ENCODE results near the gene APELA.
"Not testable (repeated sequence)": the region's sequence is repeated elsewhere in the genome, so short reads cannot be mapped to it uniquely, and the experiment has no call there.

DNA sequence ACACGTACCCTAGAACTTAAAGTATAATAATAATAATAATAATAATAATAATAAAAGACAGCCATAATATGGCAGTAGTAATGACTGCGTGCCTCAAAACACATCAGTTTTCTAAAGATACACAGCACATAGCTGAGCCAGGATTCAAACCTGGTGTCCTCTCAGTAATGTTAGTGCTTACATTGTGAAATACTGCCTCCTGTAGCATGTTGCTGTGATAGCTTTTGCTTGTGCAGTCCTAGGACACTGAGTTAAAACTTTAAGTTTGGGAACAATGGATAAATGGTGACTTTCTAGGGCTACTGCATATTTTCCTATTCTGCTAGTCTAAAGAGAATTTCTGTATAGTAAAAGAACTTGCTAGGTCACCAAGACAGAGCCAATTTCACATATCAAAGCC, 36.5 kb downstream of the APELA start:
- TF ChIP-seq, protein P1, sequence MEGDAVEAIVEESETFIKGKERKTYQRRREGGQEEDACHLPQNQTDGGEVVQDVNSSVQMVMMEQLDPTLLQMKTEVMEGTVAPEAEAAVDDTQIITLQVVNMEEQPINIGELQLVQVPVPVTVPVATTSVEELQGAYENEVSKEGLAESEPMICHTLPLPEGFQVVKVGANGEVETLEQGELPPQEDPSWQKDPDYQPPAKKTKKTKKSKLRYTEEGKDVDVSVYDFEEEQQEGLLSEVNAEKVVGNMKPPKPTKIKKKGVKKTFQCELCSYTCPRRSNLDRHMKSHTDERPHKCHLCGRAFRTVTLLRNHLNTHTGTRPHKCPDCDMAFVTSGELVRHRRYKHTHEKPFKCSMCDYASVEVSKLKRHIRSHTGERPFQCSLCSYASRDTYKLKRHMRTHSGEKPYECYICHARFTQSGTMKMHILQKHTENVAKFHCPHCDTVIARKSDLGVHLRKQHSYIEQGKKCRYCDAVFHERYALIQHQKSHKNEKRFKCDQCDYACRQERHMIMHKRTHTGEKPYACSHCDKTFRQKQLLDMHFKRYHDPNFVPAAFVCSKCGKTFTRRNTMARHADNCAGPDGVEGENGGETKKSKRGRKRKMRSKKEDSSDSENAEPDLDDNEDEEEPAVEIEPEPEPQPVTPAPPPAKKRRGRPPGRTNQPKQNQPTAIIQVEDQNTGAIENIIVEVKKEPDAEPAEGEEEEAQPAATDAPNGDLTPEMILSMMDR (conservative IDR thresholded peaks at IDR 0.05 in 1 of 2, IDR thresholded peaks at IDR 0.05 in 1 of 2; ENCODE audit: low read depth in 1 of 2, low read length in 2 of 2) = not testable (repeated sequence)
- TF ChIP-seq EZH2 (IDR thresholded peaks at IDR 0.05; ENCODE audit: low read length, missing control alignments) = not testable (repeated sequence)

Measured in fibroblast of lung (primary cell).